ENCODE data around the gene APCS. TPM values are rescaled to one million over a fixed set of nuclear protein-coding genes. Genes with fewer than 3 reads are reported as not detected.

The APCS gene, protein sequence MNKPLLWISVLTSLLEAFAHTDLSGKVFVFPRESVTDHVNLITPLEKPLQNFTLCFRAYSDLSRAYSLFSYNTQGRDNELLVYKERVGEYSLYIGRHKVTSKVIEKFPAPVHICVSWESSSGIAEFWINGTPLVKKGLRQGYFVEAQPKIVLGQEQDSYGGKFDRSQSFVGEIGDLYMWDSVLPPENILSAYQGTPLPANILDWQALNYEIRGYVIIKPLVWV
- total RNA-seq (0.05 TPM), polyA plus RNA-seq (0.16 TPM)
- long read RNA-seq, donor 1: 0 reads
- long read RNA-seq, donor 2: 0 reads
- long read RNA-seq, donor 3: 0 reads
- long read RNA-seq, donor 4: 0 reads
- long read RNA-seq, donor 5: 0 reads
- long read RNA-seq, donor 6: 0 reads
- long read RNA-seq, donor 7: 0 reads
- long read RNA-seq, donor 8: 0 reads
- long read RNA-seq, donor 9: 0 reads
- long read RNA-seq, donor 10: 0 reads

DNA sequence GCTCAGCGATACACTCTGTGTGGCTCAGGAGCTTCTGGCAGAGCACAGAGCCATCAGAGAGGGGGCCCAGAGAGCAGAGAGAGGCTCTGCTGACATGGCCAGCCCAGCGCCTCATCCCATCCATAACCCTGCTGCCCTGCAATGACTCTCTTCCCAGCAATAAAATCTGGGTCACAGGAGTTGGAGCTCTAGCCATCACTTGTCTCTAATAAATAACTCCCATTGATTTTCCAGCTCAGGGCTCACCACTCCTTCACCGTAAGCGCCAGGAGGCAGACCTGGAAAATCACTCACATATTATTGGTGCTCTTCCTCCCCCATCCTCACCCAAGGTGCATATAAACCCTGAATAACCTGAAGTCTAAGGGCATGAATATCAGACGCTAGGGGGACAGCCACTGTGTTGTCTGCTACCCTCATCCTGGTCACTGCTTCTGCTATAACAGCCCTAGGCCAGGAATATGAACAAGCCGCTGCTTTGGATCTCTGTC, at the start of gene APCS:
Gene APCS, plus strand, starts transcription at position 366 of the 491 bp plus-strand sequence. Its CDS starts 96 bp downstream, at position 462.
- Histone ChIP-seq H3K9me3 (ENCODE audit: control insufficient read depth in 2 of 2, insufficient read depth in 1 of 2, low read length in 1 of 2) (no peaks in the 10 kb centered on the region), H3K4me3 (ENCODE audit: low read length in 2 of 2) (no peak within 1 kb of the TSS), H3K4me1 (ENCODE audit: control insufficient read depth in 2 of 2, insufficient read depth in 2 of 2, low read length in 2 of 2) (no peaks in the 10 kb centered on the region), H3K36me3 (ENCODE audit: control insufficient read depth in 2 of 2, insufficient read depth in 2 of 2, low read length in 1 of 2) (no peaks in the 10 kb centered on the region), H3K27ac (ENCODE audit: low read depth in 1 of 2, low read length in 1 of 2) (no peak within 1 kb of the TSS), H3K27me3 (ENCODE audit: control insufficient read depth in 2 of 2, insufficient read depth in 1 of 2, low read length in 1 of 2) (no peaks in the 10 kb centered on the region)
- 97% methylated on average over 6 of the region's 6 CpGs for WGBS
- no peak for DNase-seq (ENCODE audit: low read depth in 6 of 9, low spot score in 9 of 9)

DNA sequence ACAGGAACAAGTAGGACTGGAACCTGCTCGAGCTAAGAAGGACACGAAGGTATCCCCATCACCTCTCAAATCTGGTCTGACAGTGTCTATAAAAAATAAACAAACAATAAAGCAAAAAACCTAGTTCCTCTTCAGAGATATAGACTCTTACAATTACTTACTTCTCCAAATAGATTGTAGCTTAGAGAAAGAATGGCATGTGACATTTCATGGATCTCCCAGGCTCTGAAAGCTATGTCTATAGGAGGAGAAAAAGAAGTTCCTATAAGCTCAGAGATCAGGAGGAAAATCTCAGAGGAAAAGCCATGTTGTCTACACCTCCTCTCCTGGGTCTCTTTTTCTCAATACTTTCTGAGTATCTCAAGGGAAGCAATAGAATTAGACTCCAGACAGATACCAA, 39.5 kb upstream of the APCS start:
- Histone ChIP-seq H3K9me3 (ENCODE audit: control insufficient read depth in 2 of 2, insufficient read depth in 1 of 2, low read length in 1 of 2) (no peaks in the 10 kb centered on the region), H3K27me3 (ENCODE audit: control insufficient read depth in 2 of 2, insufficient read depth in 1 of 2, low read length in 1 of 2) (no peaks in the 10 kb centered on the region), H3K4me1 (ENCODE audit: control insufficient read depth in 2 of 2, insufficient read depth in 2 of 2, low read length in 2 of 2) (no peaks in the 10 kb centered on the region), H3K4me3 (ENCODE audit: low read length in 2 of 2) (no peak overlapping the region), H3K27ac (ENCODE audit: low read depth in 1 of 2, low read length in 1 of 2) (no peak overlapping the region), H3K36me3 (ENCODE audit: control insufficient read depth in 2 of 2, insufficient read depth in 2 of 2, low read length in 1 of 2) (no peaks in the 10 kb centered on the region)
- no peak for DNase-seq (ENCODE audit: low read depth in 6 of 9, low spot score in 9 of 9)
- 83% methylated on average over 2 of the region's 2 CpGs for WGBS

GRCh38 chr1:159554261-159554660, 33.4 kb upstream of the APCS start:
- H3K9me3 ChIP-seq (ENCODE audit: control insufficient read depth in 2 of 2, insufficient read depth in 1 of 2, low read length in 1 of 2): no peaks in the 10 kb centered on the region
- no peaks in the 10 kb centered on the region for H3K4me1 ChIP-seq (ENCODE audit: control insufficient read depth in 2 of 2, insufficient read depth in 2 of 2, low read length in 2 of 2)
- no peak overlapping the region for H3K27ac ChIP-seq (ENCODE audit: low read depth in 1 of 2, low read length in 1 of 2)
- H3K36me3 ChIP-seq (ENCODE audit: control insufficient read depth in 2 of 2, insufficient read depth in 2 of 2, low read length in 1 of 2): no peaks in the 10 kb centered on the region
- no peaks in the 10 kb centered on the region for H3K27me3 ChIP-seq (ENCODE audit: control insufficient read depth in 2 of 2, insufficient read depth in 1 of 2, low read length in 1 of 2)
- WGBS: 66% methylated on average over 3 of the region's 3 CpGs
- no peak overlapping the region for H3K4me3 ChIP-seq (ENCODE audit: low read length in 2 of 2)
- no peak for DNase-seq (ENCODE audit: low read depth in 6 of 9, low spot score in 9 of 9)

GRCh38 chr1:159554696-159555095, 32.9 kb upstream of the APCS start:
- H3K4me1 ChIP-seq (ENCODE audit: control insufficient read depth in 2 of 2, insufficient read depth in 2 of 2, low read length in 2 of 2): no peaks in the 10 kb centered on the region
- H3K27ac ChIP-seq (ENCODE audit: low read depth in 1 of 2, low read length in 1 of 2): no peak overlapping the region
- no peaks in the 10 kb centered on the region for H3K9me3 ChIP-seq (ENCODE audit: control insufficient read depth in 2 of 2, insufficient read depth in 1 of 2, low read length in 1 of 2)
- H3K27me3 ChIP-seq (ENCODE audit: control insufficient read depth in 2 of 2, insufficient read depth in 1 of 2, low read length in 1 of 2): no peaks in the 10 kb centered on the region
- no peaks in the 10 kb centered on the region for H3K36me3 ChIP-seq (ENCODE audit: control insufficient read depth in 2 of 2, insufficient read depth in 2 of 2, low read length in 1 of 2)
- DNase-seq (ENCODE audit: low read depth in 6 of 9, low spot score in 9 of 9): no peak
- 79% methylated on average over 1 of the region's 1 CpG for WGBS
- no peak overlapping the region for H3K4me3 ChIP-seq (ENCODE audit: low read length in 2 of 2)

GRCh38 chr1:159556931-159557369, 30.7 kb upstream of the APCS start:
- DNase-seq (ENCODE audit: low read depth in 6 of 9, low spot score in 9 of 9): no peak
- H3K4me1 ChIP-seq (ENCODE audit: control insufficient read depth in 2 of 2, insufficient read depth in 2 of 2, low read length in 2 of 2): no peaks in the 10 kb centered on the region
- H3K27ac ChIP-seq (ENCODE audit: low read depth in 1 of 2, low read length in 1 of 2): no peak overlapping the region
- no peaks in the 10 kb centered on the region for H3K36me3 ChIP-seq (ENCODE audit: control insufficient read depth in 2 of 2, insufficient read depth in 2 of 2, low read length in 1 of 2)
- H3K27me3 ChIP-seq (ENCODE audit: control insufficient read depth in 2 of 2, insufficient read depth in 1 of 2, low read length in 1 of 2): no peaks in the 10 kb centered on the region
- H3K9me3 ChIP-seq (ENCODE audit: control insufficient read depth in 2 of 2, insufficient read depth in 1 of 2, low read length in 1 of 2): no peaks in the 10 kb centered on the region
- no peak overlapping the region for H3K4me3 ChIP-seq (ENCODE audit: low read length in 2 of 2)
- WGBS: 87% methylated on average over 3 of the region's 3 CpGs

DNA sequence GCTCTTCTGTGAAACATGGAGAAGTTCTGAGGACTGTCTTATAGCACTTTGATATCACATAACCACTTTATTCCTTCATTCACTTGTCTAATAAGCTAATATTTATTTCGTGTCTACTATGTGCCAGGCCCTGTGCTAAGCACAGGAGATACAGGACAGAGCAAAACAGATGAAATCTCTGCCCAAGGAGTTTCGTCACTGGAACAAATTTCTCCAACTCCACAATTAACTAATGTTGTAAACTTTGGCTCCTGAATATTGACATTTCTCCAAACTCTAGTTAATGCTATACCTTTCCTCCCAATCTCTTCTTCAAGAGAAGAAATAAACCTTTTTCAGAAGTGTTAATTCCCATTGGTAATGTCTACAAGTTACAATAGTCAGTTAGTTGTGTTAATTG, 27.0 kb upstream of the APCS start:
- no peak overlapping the region for H3K27ac ChIP-seq (ENCODE audit: low read depth in 1 of 2, low read length in 1 of 2)
- H3K36me3 ChIP-seq (ENCODE audit: control insufficient read depth in 2 of 2, insufficient read depth in 2 of 2, low read length in 1 of 2): no peaks in the 10 kb centered on the region
- H3K27me3 ChIP-seq (ENCODE audit: control insufficient read depth in 2 of 2, insufficient read depth in 1 of 2, low read length in 1 of 2): no peaks in the 10 kb centered on the region
- no peak for DNase-seq (ENCODE audit: low read depth in 6 of 9, low spot score in 9 of 9)
- H3K9me3 ChIP-seq (ENCODE audit: control insufficient read depth in 2 of 2, insufficient read depth in 1 of 2, low read length in 1 of 2): no peaks in the 10 kb centered on the region
- no peak overlapping the region for H3K4me3 ChIP-seq (ENCODE audit: low read length in 2 of 2)
- H3K4me1 ChIP-seq (ENCODE audit: control insufficient read depth in 2 of 2, insufficient read depth in 2 of 2, low read length in 2 of 2): no peaks in the 10 kb centered on the region
- WGBS: 83% methylated on average over 2 of the region's 2 CpGs

GRCh38 chr1:159561497-159561896, 26.1 kb upstream of the APCS start:
- no peak overlapping the region for H3K27ac ChIP-seq (ENCODE audit: low read depth in 1 of 2, low read length in 1 of 2)
- H3K36me3 ChIP-seq (ENCODE audit: control insufficient read depth in 2 of 2, insufficient read depth in 2 of 2, low read length in 1 of 2): no peaks in the 10 kb centered on the region
- H3K9me3 ChIP-seq (ENCODE audit: control insufficient read depth in 2 of 2, insufficient read depth in 1 of 2, low read length in 1 of 2): no peaks in the 10 kb centered on the region
- no peaks in the 10 kb centered on the region for H3K4me1 ChIP-seq (ENCODE audit: control insufficient read depth in 2 of 2, insufficient read depth in 2 of 2, low read length in 2 of 2)
- no peaks in the 10 kb centered on the region for H3K27me3 ChIP-seq (ENCODE audit: control insufficient read depth in 2 of 2, insufficient read depth in 1 of 2, low read length in 1 of 2)
- no peak overlapping the region for H3K4me3 ChIP-seq (ENCODE audit: low read length in 2 of 2)
- no peak for DNase-seq (ENCODE audit: low read depth in 6 of 9, low spot score in 9 of 9)

GRCh38 chr1:159562680-159563079, 24.9 kb upstream of the APCS start:
- no peak for DNase-seq (ENCODE audit: low read depth in 6 of 9, low spot score in 9 of 9)
- WGBS: 81% methylated on average over 1 of the region's 1 CpG
- no peak overlapping the region for H3K4me3 ChIP-seq (ENCODE audit: low read length in 2 of 2)
- H3K4me1 ChIP-seq (ENCODE audit: control insufficient read depth in 2 of 2, insufficient read depth in 2 of 2, low read length in 2 of 2): no peaks in the 10 kb centered on the region
- no peak overlapping the region for H3K27ac ChIP-seq (ENCODE audit: low read depth in 1 of 2, low read length in 1 of 2)
- H3K36me3 ChIP-seq (ENCODE audit: control insufficient read depth in 2 of 2, insufficient read depth in 2 of 2, low read length in 1 of 2): no peaks in the 10 kb centered on the region
- H3K27me3 ChIP-seq (ENCODE audit: control insufficient read depth in 2 of 2, insufficient read depth in 1 of 2, low read length in 1 of 2): no peaks in the 10 kb centered on the region
- H3K9me3 ChIP-seq (ENCODE audit: control insufficient read depth in 2 of 2, insufficient read depth in 1 of 2, low read length in 1 of 2): no peaks in the 10 kb centered on the region

GRCh38 chr1:159577446-159577845, 10.2 kb upstream of the APCS start:
- no peaks in the 10 kb centered on the region for H3K36me3 ChIP-seq (ENCODE audit: control insufficient read depth in 2 of 2, insufficient read depth in 2 of 2, low read length in 1 of 2)
- H3K27ac ChIP-seq (ENCODE audit: low read depth in 1 of 2, low read length in 1 of 2): no peak overlapping the region
- H3K4me1 ChIP-seq (ENCODE audit: control insufficient read depth in 2 of 2, insufficient read depth in 2 of 2, low read length in 2 of 2): no peaks in the 10 kb centered on the region
- DNase-seq (ENCODE audit: low read depth in 6 of 9, low spot score in 9 of 9): no peak
- H3K9me3 ChIP-seq (ENCODE audit: control insufficient read depth in 2 of 2, insufficient read depth in 1 of 2, low read length in 1 of 2): no peaks in the 10 kb centered on the region
- 92% methylated on average over 3 of the region's 3 CpGs for WGBS
- no peaks in the 10 kb centered on the region for H3K27me3 ChIP-seq (ENCODE audit: control insufficient read depth in 2 of 2, insufficient read depth in 1 of 2, low read length in 1 of 2)
- H3K4me3 ChIP-seq (ENCODE audit: low read length in 2 of 2): no peak overlapping the region

Data from thymus (tissue), 14 donors.